Activated naive CD8-positive, alpha-beta T cell treated with anti-CD3 and anti-CD28 coated beads for 36 hours (primary cell): ENCODE measurements around the gene SLITRK2. TPM values are rescaled to one million over a fixed set of nuclear protein-coding genes. Genes with fewer than 3 reads are reported as not detected.

Source experiments
- DNase-seq: peaks from one replicate; pipeline ENCODE4 v3.0.0; 2021
- H3K27ac Mint-ChIP-seq: one replicate; pipeline ENCODE4 v1.8.0; 2022; ENCODE audit warnings: mild to moderate bottlenecking, moderate library complexity, mixed read lengths
- H3K27me3 Mint-ChIP-seq: one replicate; pipeline ENCODE4 v1.8.0; 2022; ENCODE audit warnings: mild to moderate bottlenecking, mixed read lengths
- H3K36me3 Mint-ChIP-seq: one replicate; pipeline ENCODE4 v1.8.0; 2021; ENCODE audit warnings: mild to moderate bottlenecking, mixed read lengths
- H3K4me1 Mint-ChIP-seq: one replicate; pipeline ENCODE4 v1.8.0; 2021; ENCODE audit warnings: mixed read lengths
- H3K4me3 Mint-ChIP-seq: one replicate; pipeline ENCODE4 v1.8.0; 2022; ENCODE audit warnings: mild to moderate bottlenecking, moderate library complexity, mixed read lengths
- H3K9me3 Mint-ChIP-seq: one replicate; pipeline ENCODE4 v1.8.0; 2022; ENCODE audit warnings: mixed read lengths
- total RNA-seq, 2 experiments: library from RNA; stranded (reverse); gene quantifications; one replicate each; pipeline ENCODE4 v1.2.3, GENCODE V29; 2021

Gene SLITRK2
- total RNA-seq, 2 experiments from 2014 or later: not detected

DNA sequence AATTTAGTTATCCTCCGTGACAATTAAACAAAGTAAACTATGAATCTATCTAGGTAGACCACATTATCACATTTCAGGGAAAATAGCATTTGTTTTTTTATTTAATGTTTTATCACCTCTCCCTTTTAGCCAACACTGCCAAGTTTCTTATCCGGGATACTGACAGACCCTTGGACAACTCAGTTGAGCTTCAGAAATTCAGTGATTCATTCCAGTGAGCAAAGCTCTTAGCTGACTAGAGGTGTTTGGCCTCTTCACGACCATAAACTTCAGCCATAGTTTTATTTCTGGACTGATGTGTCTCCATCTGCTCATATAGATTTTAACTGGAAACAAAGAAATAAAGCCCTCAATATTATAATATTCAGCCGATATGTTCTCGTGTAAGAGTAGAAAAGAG is 15.2 kb downstream of the SLITRK2 start:
- Mint-ChIP-seq H3K9me3 (no peaks in the 10 kb centered on the region), H3K36me3 (no peaks in the 10 kb centered on the region), H3K27ac (no peak overlapping the region), H3K4me3 (no peak overlapping the region), H3K27me3 (no peaks in the 10 kb centered on the region), H3K4me1 (no peaks in the 10 kb centered on the region)
- no peak for DNase-seq

DNA sequence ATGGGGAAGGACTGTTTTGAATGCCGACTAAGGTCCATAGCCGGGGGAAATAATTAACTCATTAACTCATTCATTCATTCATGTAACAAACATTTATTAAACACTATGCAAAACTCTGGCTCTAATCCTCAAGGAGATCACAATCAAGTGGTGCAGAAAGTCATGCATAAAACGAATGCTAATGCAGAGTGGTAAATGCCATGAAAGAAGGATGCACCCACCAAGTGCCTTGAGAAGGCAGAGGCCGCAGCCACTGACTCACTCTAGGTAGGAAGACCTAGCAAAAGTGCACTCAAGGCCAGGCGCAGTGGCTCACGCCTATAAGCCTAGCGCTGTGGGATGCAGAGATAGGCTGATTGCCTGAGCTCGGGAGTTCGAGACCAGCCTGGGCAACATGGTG is 22.9 kb downstream of the SLITRK2 start:
- Mint-ChIP-seq H3K27me3 (no peaks in the 10 kb centered on the region), H3K36me3 (no peaks in the 10 kb centered on the region), H3K9me3 (no peaks in the 10 kb centered on the region), H3K27ac (no peak overlapping the region), H3K4me1 (no peaks in the 10 kb centered on the region), H3K4me3 (no peak overlapping the region)
- DNase-seq: no peak

DNA sequence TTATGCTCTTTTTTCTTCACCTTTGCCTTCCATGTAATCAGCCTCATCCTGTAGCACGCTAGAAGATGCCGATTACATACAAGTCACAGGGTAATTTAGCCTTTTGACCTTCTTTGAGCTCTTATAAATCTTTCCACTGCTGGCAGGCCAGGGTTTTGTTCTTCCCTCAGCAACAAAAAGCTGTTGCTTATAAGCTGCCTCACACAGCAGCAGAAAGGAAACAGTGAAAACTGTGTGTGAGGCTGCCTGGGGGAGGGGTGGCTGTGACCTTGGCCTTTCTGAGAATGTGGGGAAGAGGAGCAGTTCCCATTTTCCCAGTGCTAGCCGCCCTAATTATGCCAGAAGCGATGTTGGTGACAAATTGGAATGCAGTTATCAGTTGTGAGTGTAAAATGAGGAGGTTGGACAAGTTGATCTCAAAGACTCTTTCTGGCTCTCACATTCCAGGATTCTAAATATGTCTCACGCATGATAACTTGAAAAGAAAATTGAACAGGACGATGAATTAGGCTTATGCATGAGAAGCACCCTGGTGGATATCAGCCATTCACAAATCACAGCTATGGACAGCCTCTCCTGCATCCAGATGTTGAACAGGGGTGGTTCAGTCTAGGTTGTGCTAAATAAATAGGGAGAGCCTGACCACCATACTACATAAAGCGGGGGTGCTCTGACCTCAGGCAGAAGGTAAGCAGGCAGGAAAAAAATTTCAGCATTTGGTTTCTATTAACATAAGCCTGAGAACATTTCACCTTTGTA is 25.7 kb downstream of the SLITRK2 start:
- Mint-ChIP-seq H3K27ac (no peak overlapping the region), H3K27me3 (no peaks in the 10 kb centered on the region), H3K9me3 (no peaks in the 10 kb centered on the region), H3K36me3 (no peaks in the 10 kb centered on the region), H3K4me3 (no peak overlapping the region), H3K4me1 (no peaks in the 10 kb centered on the region)
- no peak for DNase-seq

DNA sequence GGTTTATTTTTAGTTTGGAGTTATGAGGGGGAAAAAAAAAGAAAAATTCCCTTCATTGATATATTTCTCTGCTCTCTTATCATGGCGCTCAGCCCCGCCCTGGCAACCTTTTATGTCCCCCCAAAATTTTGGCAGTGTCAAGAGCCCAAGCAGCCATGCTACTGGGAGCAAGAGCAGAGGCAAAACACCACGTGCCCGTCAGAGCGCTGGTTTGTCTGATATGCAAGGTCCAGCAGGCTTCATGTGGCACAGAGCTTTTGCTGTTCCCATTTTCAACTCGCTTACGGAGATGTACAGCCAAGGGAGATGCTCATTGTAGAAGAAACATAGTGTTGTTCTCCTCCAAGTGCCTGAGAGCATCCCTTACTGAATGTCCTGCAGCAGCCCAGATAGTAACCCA is 27.3 kb downstream of the SLITRK2 start:
- Mint-ChIP-seq H3K4me1 (no peaks in the 10 kb centered on the region), H3K9me3 (no peaks in the 10 kb centered on the region), H3K36me3 (no peaks in the 10 kb centered on the region), H3K27ac (no peak overlapping the region), H3K27me3 (no peaks in the 10 kb centered on the region), H3K4me3 (no peak overlapping the region)
- DNase-seq: no peak

DNA sequence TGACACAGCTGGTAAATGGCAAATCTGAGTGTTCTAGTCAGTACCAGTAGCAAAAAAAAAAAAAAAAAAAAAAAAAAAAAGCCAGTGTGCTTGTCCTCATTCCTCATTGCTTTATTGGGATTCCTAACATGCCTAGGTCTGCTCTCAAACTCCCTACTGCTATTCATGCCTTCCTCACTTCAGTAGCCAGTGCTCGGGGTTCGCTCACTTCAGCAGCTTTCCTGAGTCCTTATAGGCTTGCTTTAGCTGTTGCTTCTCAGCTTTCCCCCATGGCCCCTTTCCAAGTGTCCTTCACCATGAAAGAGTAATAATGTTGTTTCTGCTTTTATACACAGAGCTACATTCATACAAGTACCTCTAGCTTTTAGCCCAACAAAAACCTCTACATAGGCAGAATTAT is 30.8 kb downstream of the SLITRK2 start:
- no peaks in the 10 kb centered on the region for H3K27me3 Mint-ChIP-seq
- H3K27ac Mint-ChIP-seq: no peak overlapping the region
- H3K9me3 Mint-ChIP-seq: no peaks in the 10 kb centered on the region
- no peak for DNase-seq
- H3K4me1 Mint-ChIP-seq: no peaks in the 10 kb centered on the region
- no peak overlapping the region for H3K4me3 Mint-ChIP-seq
- no peaks in the 10 kb centered on the region for H3K36me3 Mint-ChIP-seq

DNA sequence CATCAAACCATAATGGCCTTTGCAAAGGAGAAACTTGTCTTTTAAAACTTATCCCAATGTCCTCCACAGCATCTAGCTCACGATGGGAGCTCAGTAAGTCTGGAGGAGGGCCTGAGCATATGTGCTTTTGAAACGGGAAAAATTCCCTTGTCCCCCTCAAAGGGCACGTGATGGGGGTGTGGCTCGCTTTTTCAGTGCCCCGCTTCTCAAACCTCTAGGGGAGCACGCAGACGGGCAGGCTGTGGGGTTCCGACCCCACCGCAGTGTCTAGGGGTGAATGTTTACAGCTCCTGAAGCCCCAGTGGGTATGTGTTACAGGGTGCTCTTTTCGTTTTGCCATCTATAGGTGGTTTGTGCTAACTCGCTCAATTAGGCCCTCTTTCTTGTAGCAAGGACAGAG is 31.2 kb downstream of the SLITRK2 start:
- DNase-seq: no peak
- no peaks in the 10 kb centered on the region for H3K9me3 Mint-ChIP-seq
- H3K27ac Mint-ChIP-seq: no peak overlapping the region
- H3K36me3 Mint-ChIP-seq: no peaks in the 10 kb centered on the region
- H3K4me1 Mint-ChIP-seq: no peaks in the 10 kb centered on the region
- no peaks in the 10 kb centered on the region for H3K27me3 Mint-ChIP-seq
- no peak overlapping the region for H3K4me3 Mint-ChIP-seq

DNA sequence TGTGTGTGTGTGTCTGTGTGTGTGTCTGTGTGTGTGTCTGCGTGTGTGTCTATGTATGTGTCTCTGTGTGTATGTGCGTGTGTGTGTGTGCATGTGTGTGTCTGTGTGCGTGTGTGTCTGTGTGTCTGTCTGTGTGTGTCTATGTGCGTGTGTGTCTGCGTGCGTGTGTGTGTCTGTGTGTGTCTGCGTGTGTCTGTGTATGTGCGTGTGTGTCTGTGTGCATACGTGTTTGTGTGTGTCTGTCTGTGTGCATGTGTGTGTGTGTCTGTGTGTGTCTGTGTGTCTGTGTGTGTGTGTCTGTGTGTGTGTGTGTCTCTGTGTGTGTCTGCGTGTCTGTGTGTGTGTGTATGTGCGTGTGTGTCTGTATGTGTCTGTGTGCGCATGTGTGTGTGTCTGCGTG is 35.6 kb downstream of the SLITRK2 start:
- Mint-ChIP-seq H3K27me3 (no peaks in the 10 kb centered on the region), H3K4me3 (no peak overlapping the region), H3K9me3 (no peaks in the 10 kb centered on the region), H3K27ac (no peak overlapping the region), H3K36me3 (no peaks in the 10 kb centered on the region), H3K4me1 (no peaks in the 10 kb centered on the region)
- no peak for DNase-seq

DNA sequence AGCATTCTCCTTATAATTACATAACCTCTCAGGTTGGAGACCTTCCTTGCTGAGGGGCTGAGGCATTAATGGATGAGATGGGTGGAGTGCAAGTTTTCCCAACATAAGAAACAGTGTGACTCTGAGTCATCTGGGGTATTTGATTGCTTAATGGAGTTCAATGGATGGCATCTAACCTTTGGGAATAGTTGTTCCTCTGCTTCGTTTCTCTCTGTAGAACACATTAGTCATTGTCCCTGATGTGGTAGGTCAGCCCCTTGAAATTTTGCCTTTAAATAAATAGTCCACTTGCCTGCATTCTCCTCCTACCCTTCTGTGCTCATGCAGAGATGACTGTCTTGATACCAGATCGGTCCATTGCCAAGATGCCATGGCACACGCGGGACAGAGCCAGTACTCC is 38.6 kb downstream of the SLITRK2 start:
- no peak for DNase-seq
- Mint-ChIP-seq H3K4me1 (no peaks in the 10 kb centered on the region), H3K4me3 (no peak overlapping the region), H3K9me3 (no peaks in the 10 kb centered on the region), H3K27me3 (no peaks in the 10 kb centered on the region), H3K36me3 (no peaks in the 10 kb centered on the region), H3K27ac (no peak overlapping the region)

DNA sequence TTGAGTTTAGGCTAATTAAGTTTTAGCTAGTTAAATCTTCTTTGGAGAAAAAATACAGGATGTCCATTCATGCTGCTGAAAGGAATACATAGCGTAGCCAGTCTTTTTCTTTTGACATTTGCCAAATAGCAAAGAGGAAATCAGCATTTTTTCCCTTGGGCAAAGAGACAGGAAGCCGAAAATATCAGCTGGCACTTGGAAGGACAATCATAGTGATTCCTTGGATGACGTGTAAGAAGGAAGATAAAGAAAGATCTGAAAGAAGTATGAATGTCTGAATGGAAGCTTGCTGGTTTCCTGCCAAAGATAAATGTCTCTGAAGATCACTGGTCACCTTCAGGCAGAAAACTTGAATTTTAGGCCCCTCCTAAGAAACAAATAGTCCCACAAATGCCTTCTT is 44.2 kb downstream of the SLITRK2 start:
- H3K27me3 Mint-ChIP-seq: no peaks in the 10 kb centered on the region
- no peaks in the 10 kb centered on the region for H3K4me1 Mint-ChIP-seq
- no peak overlapping the region for H3K4me3 Mint-ChIP-seq
- H3K36me3 Mint-ChIP-seq: no peaks in the 10 kb centered on the region
- peaks cover 1% of the 10 kb centered on the region for H3K9me3 Mint-ChIP-seq
- no peak overlapping the region for H3K27ac Mint-ChIP-seq
- DNase-seq: no peak

DNA sequence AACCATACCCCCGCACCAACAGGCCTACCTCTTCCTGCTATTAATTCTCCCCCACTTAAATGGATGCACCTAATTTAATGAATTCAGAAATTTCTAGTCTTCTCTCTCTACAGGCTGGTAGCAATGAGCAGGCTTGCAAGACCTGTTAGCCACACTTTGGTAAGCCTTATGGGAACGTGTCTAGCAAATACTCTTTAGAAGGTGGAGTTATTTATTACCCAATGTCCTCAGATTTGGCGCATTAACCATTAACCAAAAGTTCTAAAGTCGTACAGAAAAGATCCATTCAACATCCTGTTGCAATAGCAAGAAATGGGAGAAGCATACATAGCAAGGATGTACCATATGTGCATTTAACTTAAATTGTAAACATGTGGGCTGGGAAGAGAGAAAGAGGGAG is 47.5 kb downstream of the SLITRK2 start:
- H3K36me3 Mint-ChIP-seq: no peaks in the 10 kb centered on the region
- H3K4me3 Mint-ChIP-seq: no peak overlapping the region
- DNase-seq: no peak
- H3K27me3 Mint-ChIP-seq: no peaks in the 10 kb centered on the region
- H3K27ac Mint-ChIP-seq: no peak overlapping the region
- no peaks in the 10 kb centered on the region for H3K4me1 Mint-ChIP-seq
- H3K9me3 Mint-ChIP-seq: peaks cover 5% of the 10 kb centered on the region
